B cell (primary cell): ENCODE measurements around the gene TAMALIN. TPM values are rescaled to one million over a fixed set of nuclear protein-coding genes. Genes with fewer than 3 reads are reported as not detected.
A peak's percentile ranks its signal among the peaks of the same experiment; 100 is the strongest.

Experiments used
- ATAC-seq: fragments of 200-7000 bp; cut with Tn5 transposase; one replicate; pipeline ENCODE4 v1.10.0; 2021; ENCODE audit warnings: low read depth, mild to moderate bottlenecking, moderate number of reproducible peaks, moderate library complexity
- CTCF ChIA-PET: fragments of 350-600 bp; sonication (Branson Sonifier 250); formaldehyde crosslinking; loops from one replicate; lab custom pipeline; 2021; ENCODE audit warnings: antibody characterized with exemption, inconsistent platforms; lab: Charles Lee
- POLR2A ChIA-PET: fragments of 350-600 bp; sonication (Branson Sonifier 250); formaldehyde crosslinking; loops from one replicate; lab custom pipeline; 2021; ENCODE audit warnings: antibody characterized with exemption; lab: Charles Lee
- DNase-seq: peaks from one replicate; pipeline ENCODE4 v3.0.0; 2013
- H2AFZ ChIP-seq: 2 replicates; pipeline ENCODE4 v1.6.1; 2012; ENCODE audit warnings: mild to moderate bottlenecking, low read depth, low read length; ENCODE audit not compliant: insufficient read depth, poor library complexity, severe bottlenecking
- H3K27ac ChIP-seq, 2 donors: 1 replicate in 1 of 2; 2 replicates in 1 of 2; pipeline ENCODE4 v1.5.1; 2012 to 2013; ENCODE audit warnings: low read length in 2 of 2, mild to moderate bottlenecking in 2 of 2, moderate library complexity in 1 of 2
- H3K27me3 ChIP-seq, 4 experiments: fragments of 200-600 bp in 1 of 4; sonication (generic) in 1 of 4; replicated peaks in 1 of 4; 1 replicate in 2 of 4; 2 replicates in 2 of 4; pipeline versions ENCODE4 v1.6.1 to v1.7.0; 2013 to 2016; ENCODE audit warnings: low read length in 3 of 4, mild to moderate bottlenecking in 2 of 4, mixed read lengths in 1 of 4, moderate library complexity in 1 of 4; ENCODE audit not compliant: insufficient read depth in 4 of 4, control insufficient read depth in 3 of 4; ENCODE audit errors: control extremely low read depth in 1 of 4
- H3K36me3 ChIP-seq, 2 experiments: replicated peaks in 1 of 2; 1 replicate in 1 of 2; 2 replicates in 1 of 2; pipeline versions ENCODE4 v1.6.1 to v1.7.1; 2013; ENCODE audit warnings: low read length in 1 of 2; ENCODE audit not compliant: insufficient read depth in 2 of 2, control insufficient read depth in 1 of 2; ENCODE audit errors: control extremely low read depth in 1 of 2, extremely low read depth in 1 of 2
- H3K4me1 ChIP-seq, 2 donors: fragments of 200-600 bp in 1 of 2; sonication (generic) in 1 of 2; 1 replicate in 1 of 2; 2 replicates in 1 of 2; pipeline versions ENCODE4 v1.5.1 to v1.6.1; 2013 to 2017; ENCODE audit warnings: low read length in 2 of 2; ENCODE audit not compliant: control insufficient read depth in 2 of 2, insufficient read depth in 2 of 2
- H3K4me2 ChIP-seq: replicated peaks from 2 replicates; pipeline ENCODE3; 2012; ENCODE audit warnings: mild to moderate bottlenecking, low read depth, low read length; ENCODE audit not compliant: poor library complexity, severe bottlenecking
- H3K4me3 ChIP-seq, 5 experiments: fragments of 200-600 bp in 1 of 5; sonication (generic) in 1 of 5; 1 replicate in 3 of 5; 2 replicates in 2 of 5; pipeline versions ENCODE4 v1.5.1 to v1.7.0; 2011 to 2016; ENCODE audit warnings: low read length in 4 of 5, mild to moderate bottlenecking in 4 of 5, low read depth in 2 of 5, control low read depth in 1 of 5, moderate library complexity in 1 of 5; ENCODE audit not compliant: insufficient read depth in 1 of 5; ENCODE audit errors: control extremely low read depth in 1 of 5, extremely low read depth in 1 of 5
- H3K79me2 ChIP-seq: fragments of 200-600 bp; sonication (generic); one replicate; pipeline ENCODE4 v1.6.0; 2016; ENCODE audit warnings: low read length; ENCODE audit not compliant: control insufficient read depth, insufficient read depth
- H3K9ac ChIP-seq: fragments of 200-600 bp; sonication (generic); 2 replicates; pipeline ENCODE4 v1.6.1; 2017; ENCODE audit warnings: mild to moderate bottlenecking, low read length, moderate library complexity
- H3K9me3 ChIP-seq, 3 donors: one replicate each; pipeline versions ENCODE4 v1.6.1 to v1.7.1; 2013; ENCODE audit warnings: low read length in 2 of 3; ENCODE audit not compliant: control insufficient read depth in 2 of 3, insufficient read depth in 1 of 3; ENCODE audit errors: control extremely low read depth in 1 of 3
- H4K20me1 ChIP-seq: 2 replicates; pipeline ENCODE4 v1.6.0; 2012; ENCODE audit warnings: mild to moderate bottlenecking, low read length; ENCODE audit not compliant: insufficient read depth, control insufficient read depth, poor library complexity, severe bottlenecking
- H3K27ac Mint-ChIP-seq: one replicate; pipeline ENCODE4 v1.8.0; 2021; ENCODE audit warnings: mixed read lengths
- H3K27me3 Mint-ChIP-seq: one replicate; pipeline ENCODE4 v1.8.0; 2021; ENCODE audit warnings: mixed read lengths
- H3K4me1 Mint-ChIP-seq: one replicate; pipeline ENCODE4 v1.8.0; 2021; ENCODE audit warnings: mixed read lengths
- H3K4me3 Mint-ChIP-seq: one replicate; pipeline ENCODE4 v1.8.0; 2021; ENCODE audit warnings: mixed read lengths
- H3K9me3 Mint-ChIP-seq: one replicate; pipeline ENCODE4 v1.8.0; 2022; ENCODE audit warnings: mixed read lengths; ENCODE audit not compliant: insufficient read depth
- CTCF ChIP-seq: fragments of 200-600 bp; IDR thresholded peaks from one replicate; pipeline ENCODE4 v1.8.0; 2022; ENCODE audit warnings: antibody characterized with exemption, mild to moderate bottlenecking
- EZH2 ChIP-seq: IDR thresholded peaks from 2 replicates; pipeline ENCODE4 v1.6.1; 2012; ENCODE audit warnings: borderline replicate concordance, low read depth, mild to moderate bottlenecking, moderate library complexity, low read length; ENCODE audit not compliant: insufficient read depth, poor library complexity, severe bottlenecking
- WGBS: methylation state at CpG from one replicate; pipeline ENCODE4 v1.1.5; 2013; ENCODE audit warnings: missing lambda C conversion rate; ENCODE audit not compliant: insufficient coverage; 5-methylcytosine and 5-hydroxymethylcytosine counted together
- intact Hi-C: fragments of 100-400 bp; cut with micrococcal nuclease; formaldehyde crosslinking; loops from one replicate; pipeline ENCODE4 v1.10.0; 2022
- polyA plus RNA-seq: library from polyadenylated mRNA; depleted of rRNA; stranded (reverse); fragments of >200 nt; gene quantifications from 2 replicates; pipeline ENCODE4 v1.2.3, GENCODE V29; 2012
- total RNA-seq, 2 donors: library from RNA; stranded (reverse); fragments of 120-200 nt in 1 of 2; gene quantifications; 1 replicate in 1 of 2; 2 replicates in 1 of 2; pipeline versions ENCODE4 v1.2.3 to v1.2.4, GENCODE V29; 2013 to 2022

TAMALIN gene
- total and polyA plus RNA-seq, 2 donors (not counting 1 experiment from before 2014, with no cell fraction given) = 139 to 151 TPM

GRCh38 chr12:52042706-52043385 is 36.1 kb downstream of the TAMALIN start:
- H3K27ac ChIP-seq = peak overlapping the region; percentile 75 to 77
- H3K4me1 ChIP-seq = peaks cover 27 to 46% of the 10 kb centered on the region in 2 donors
- H2AFZ ChIP-seq = no peak overlapping the region
- H3K79me2 ChIP-seq = peaks cover 44% of the 10 kb centered on the region
- TF ChIP-seq CTCF = no peak
- TF ChIP-seq EZH2 = no peak
- H3K36me3 ChIP-seq = no peaks in the 10 kb centered on the region
- no peaks in the 10 kb centered on the region for H3K9me3 Mint-ChIP-seq
- 87% methylated on average over 3 of the region's 8 CpGs for WGBS
- ChIA-PET POLR2A (no interaction called here), CTCF (interaction anchor here (1.0 to 32.6 kb wide), 7 partner anchors 8 to 74 kb away, joined by 3 to 1315 read pairs (median 11); partner anchors contain the start of genes ATG101, NR4A1 and SMIM41)
- H3K4me2 ChIP-seq = peak overlapping the region; percentile 78
- intact Hi-C loops = loop anchor here (1.0 kb wide), 1 partner anchor 7 kb away; no protein-coding TSS in a partner anchor
- peaks cover 56% of the 10 kb centered on the region for H3K4me1 Mint-ChIP-seq
- no peaks in the 10 kb centered on the region for H3K27me3 Mint-ChIP-seq
- no peaks in the 10 kb centered on the region for H3K9me3 ChIP-seq
- peak overlapping the region in 3 of 5 experiments; percentile 32 to 54 (median 54) for H3K4me3 ChIP-seq
- H3K9ac ChIP-seq = peak overlapping the region; percentile 47
- H3K27me3 ChIP-seq = no peaks in the 10 kb centered on the region
- ATAC-seq (no peak), DNase-seq (no peak)
- peak overlapping the region; percentile 29 for H3K4me3 Mint-ChIP-seq
- no peaks in the 10 kb centered on the region for H4K20me1 ChIP-seq
- no peak overlapping the region for H3K27ac Mint-ChIP-seq
